ENCODE results near the gene APBA2.
A peak's percentile ranks its signal among the peaks of the same experiment; 100 is the strongest.

The APBA2 gene

GRCh38 chr15:29090617-29091466 lies 205.1 kb downstream of the APBA2 start:
- TF ChIP-seq CTCF (IDR thresholded peaks at IDR 0.05; ENCODE audit: control insufficient read depth, extremely low read depth, insufficient read depth): peak; percentile 60
- H3K4me3 ChIP-seq (ENCODE audit: low read depth, low read length): no peak overlapping the region
- DNase-seq (ENCODE audit: low read depth): no peak

DNA sequence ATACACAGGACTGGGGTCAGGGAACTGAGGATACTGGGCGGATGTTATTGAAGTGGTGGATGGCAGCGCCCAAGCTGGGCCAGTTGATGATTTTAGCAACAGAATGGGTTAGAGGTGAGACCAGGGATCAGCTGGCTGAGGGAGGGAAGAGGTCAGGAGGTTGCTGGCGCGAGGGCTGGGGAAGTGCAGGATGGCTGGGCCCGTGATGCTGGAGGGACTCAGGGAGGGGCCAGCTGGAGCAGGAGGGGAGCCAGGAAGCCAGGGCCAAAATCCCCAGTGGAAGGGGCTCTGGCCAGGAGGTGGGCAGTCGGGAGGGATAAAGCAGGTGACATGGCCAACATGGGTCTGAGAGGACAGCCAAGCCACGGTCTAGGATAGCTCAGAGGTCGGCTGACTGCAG lies 205.9 kb downstream of the APBA2 start:
- no peak for TF ChIP-seq CTCF (IDR thresholded peaks at IDR 0.05; ENCODE audit: control insufficient read depth, extremely low read depth, insufficient read depth)
- DNase-seq (ENCODE audit: low read depth): no peak
- no peak overlapping the region for H3K4me3 ChIP-seq (ENCODE audit: low read depth, low read length)

- DNase-seq (ENCODE audit: low read depth): no peak
- TF ChIP-seq CTCF (IDR thresholded peaks at IDR 0.05; ENCODE audit: control insufficient read depth, extremely low read depth, insufficient read depth): no peak
- no peak overlapping the region for H3K4me3 ChIP-seq (ENCODE audit: low read depth, low read length)
Observed at GRCh38 chr15:29092376-29093064, 206.7 kb downstream of the APBA2 start.

- no peak for TF ChIP-seq CTCF (IDR thresholded peaks at IDR 0.05; ENCODE audit: control insufficient read depth, extremely low read depth, insufficient read depth)
- H3K4me3 ChIP-seq (ENCODE audit: low read depth, low read length): no peak overlapping the region
- no peak for DNase-seq (ENCODE audit: low read depth)
Observed at GRCh38 chr15:29093065-29093435, 207.3 kb downstream of the APBA2 start.

- no peak for DNase-seq (ENCODE audit: low read depth)
- no peak overlapping the region for H3K4me3 ChIP-seq (ENCODE audit: low read depth, low read length)
- no peak for TF ChIP-seq CTCF (IDR thresholded peaks at IDR 0.05; ENCODE audit: control insufficient read depth, extremely low read depth, insufficient read depth)
Observed at GRCh38 chr15:29093696-29094343, 208.0 kb downstream of the APBA2 start.

- TF ChIP-seq CTCF (IDR thresholded peaks at IDR 0.05; ENCODE audit: control insufficient read depth, extremely low read depth, insufficient read depth): no peak
- no peak overlapping the region for H3K4me3 ChIP-seq (ENCODE audit: low read depth, low read length)
- no peak for DNase-seq (ENCODE audit: low read depth)
Observed at GRCh38 chr15:29094711-29095110, 208.9 kb downstream of the APBA2 start.
